HUES48 (cell line): Measurements from ENCODE around the gene RPAP2.
"Not testable (repeated sequence)": the region's sequence is repeated elsewhere in the genome, so short reads cannot be mapped to it uniquely, and the experiment has no call there.

Experiments used
- H3K27ac ChIP-seq: one replicate; pipeline ENCODE4 v1.7.0; 2013; ENCODE audit warnings: low read depth, low read length, inconsistent platforms
- H3K27me3 ChIP-seq: 2 replicates; pipeline ENCODE4 v1.6.1; 2013; ENCODE audit warnings: mild to moderate bottlenecking, low read length; ENCODE audit not compliant: control insufficient read depth, insufficient read depth
- H3K36me3 ChIP-seq: 2 replicates; pipeline ENCODE4 v1.6.1; 2013; ENCODE audit warnings: low read length; ENCODE audit not compliant: control insufficient read depth, insufficient read depth
- H3K4me1 ChIP-seq: 2 replicates; pipeline ENCODE4 v1.6.1; 2013; ENCODE audit warnings: mild to moderate bottlenecking, low read length; ENCODE audit not compliant: control insufficient read depth, insufficient read depth
- H3K4me3 ChIP-seq: 2 replicates; pipeline ENCODE4 v1.5.1; 2013; ENCODE audit warnings: mild to moderate bottlenecking, low read depth, low read length
- H3K9ac ChIP-seq: 2 replicates; pipeline ENCODE4 v1.6.1; 2013; ENCODE audit warnings: mild to moderate bottlenecking, low read depth, low read length, moderate library complexity
- H3K9me3 ChIP-seq: 2 replicates; pipeline ENCODE4 v1.6.1; 2013; ENCODE audit warnings: low read length; ENCODE audit not compliant: control insufficient read depth, insufficient read depth

RPAP2 gene

DNA sequence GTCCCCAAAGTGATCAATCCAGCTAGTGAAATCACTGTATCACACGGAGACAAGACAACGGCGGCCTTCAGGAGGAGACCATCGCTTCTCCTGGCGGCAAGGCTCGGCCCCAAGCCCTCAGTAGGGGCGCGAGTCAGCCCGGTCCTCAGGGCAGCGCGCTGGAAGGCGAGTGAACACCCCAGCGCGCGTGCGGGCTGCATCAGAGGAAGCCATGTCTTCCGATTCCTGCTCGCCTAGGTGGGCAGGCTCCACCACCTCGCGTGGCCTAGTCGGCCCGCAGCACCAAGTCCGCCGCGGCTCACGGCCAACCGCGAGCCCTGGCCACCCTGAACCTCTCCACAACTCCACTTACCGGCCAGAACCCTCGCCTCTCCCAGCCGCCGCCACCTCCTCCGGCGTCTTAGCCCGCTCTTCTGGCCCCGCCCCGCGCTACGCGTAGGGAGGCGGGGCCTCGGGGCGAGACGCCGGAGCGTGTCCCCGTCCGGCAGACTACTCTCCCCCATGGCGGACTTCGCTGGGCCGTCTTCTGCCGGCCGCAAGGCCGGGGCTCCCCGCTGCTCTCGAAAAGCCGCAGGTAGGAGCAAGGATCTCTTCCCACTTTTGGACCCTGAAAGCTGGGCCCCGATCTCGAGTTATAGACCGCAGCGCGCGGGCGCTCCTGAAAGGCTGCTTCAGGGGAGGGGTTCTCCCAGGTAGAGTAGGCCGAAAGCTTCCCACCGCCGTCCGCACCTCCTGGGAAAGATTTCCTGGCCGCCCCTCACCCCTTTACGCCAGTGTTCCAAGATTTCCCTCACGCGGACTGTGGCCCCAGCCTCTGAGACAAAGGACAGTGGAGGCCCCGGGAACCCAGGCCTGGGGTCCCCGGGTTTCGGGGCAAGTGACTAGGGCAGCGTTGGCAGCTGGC lies at the start of gene RPAP2, which contains the start of gene GLMN:
RPAP2 (plus strand) TSS at position 487 of the 904 bp plus-strand sequence; CDS start at position 502, 15 bp downstream.
GLMN (minus strand) TSS at position 415 of the 904 bp plus-strand sequence. CDS start 988 bp downstream, outside the sequence.
- H3K4me3 ChIP-seq, result peak within 1 kb of the TSS; percentile 98
- H3K9ac ChIP-seq, result peak within 1 kb of the TSS; percentile 97
- H3K4me1 ChIP-seq, result 0 out of 2 replicates have a peak, but pooled peaks cover 4% of the 10 kb centered on the region
- H3K9me3 ChIP-seq, result no peaks in the 10 kb centered on the region
- H3K27ac ChIP-seq, result peak within 1 kb of the TSS; percentile 95
- no peaks in the 10 kb centered on the region for H3K27me3 ChIP-seq
- H3K36me3 ChIP-seq, result peaks cover 48% of the 10 kb centered on the region

DNA sequence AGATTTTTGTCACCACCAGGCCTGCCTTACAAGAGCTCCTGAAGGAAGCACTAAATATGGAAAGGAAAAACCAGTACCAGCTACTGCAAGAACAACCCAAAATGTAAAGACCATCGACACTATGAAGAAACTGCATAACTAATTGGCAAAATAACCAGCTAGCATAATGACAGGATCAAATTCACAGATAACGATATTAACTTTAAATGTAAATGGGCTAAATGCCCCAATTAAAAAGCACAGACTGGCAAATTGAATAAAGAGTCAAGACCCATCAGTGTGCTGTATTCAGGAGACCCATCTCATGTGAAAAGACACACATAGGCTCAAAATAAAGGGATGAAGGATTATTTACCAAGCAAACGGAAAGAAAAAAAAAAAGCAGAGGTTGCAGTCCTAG lies 44.1 kb upstream of the RPAP2 start:
- H3K9me3 ChIP-seq, H3K27ac ChIP-seq, H3K4me3 ChIP-seq, H3K9ac ChIP-seq, H3K4me1 ChIP-seq, H3K27me3 ChIP-seq: not testable (repeated sequence)
- H3K36me3 ChIP-seq, result peaks cover 30% of the 10 kb centered on the region

DNA sequence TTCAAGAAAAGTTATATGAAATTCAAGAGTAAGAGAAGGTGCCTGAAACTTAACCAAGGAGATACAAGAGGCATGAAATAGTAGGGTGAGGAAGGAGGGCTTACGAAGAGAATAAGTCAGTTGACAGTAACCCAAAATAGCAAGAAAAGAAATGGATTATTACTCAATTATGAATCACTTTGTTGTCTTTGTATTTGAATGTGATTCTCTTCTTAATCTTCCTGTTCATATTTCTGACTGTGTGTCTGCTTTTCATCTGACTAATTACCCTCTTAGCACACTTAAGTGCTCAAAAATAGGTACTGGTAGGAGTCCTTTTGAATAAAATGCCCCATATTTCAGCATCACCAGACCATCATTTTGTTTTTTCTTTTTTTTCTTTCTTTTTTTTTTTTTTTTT lies 39.5 kb upstream of the RPAP2 start:
- H3K36me3 ChIP-seq, result peaks cover 55% of the 10 kb centered on the region
- H3K27me3 ChIP-seq, result no peaks in the 10 kb centered on the region
- no peak overlapping the region for H3K4me3 ChIP-seq

DNA sequence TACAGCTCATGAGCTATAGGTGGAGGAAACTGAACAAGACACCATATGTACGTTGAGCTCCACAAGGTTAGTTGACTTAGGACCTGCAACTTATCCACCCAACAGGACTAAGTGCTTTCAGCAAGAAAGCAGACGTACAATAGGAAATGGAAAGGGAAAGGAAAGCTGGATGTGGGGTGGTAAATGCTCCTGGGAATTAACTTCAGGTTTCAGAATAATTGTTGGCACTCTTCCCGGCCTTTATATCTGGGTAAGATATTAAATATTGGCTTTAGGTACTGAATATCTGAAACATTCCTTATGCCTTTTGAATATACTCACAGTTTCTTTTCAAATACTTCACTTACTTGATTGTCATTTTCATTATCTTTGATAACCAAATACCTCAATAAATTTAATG lies 36.3 kb upstream of the RPAP2 start:
- Histone ChIP-seq H3K27ac (no peak overlapping the region), H3K27me3 (no peaks in the 10 kb centered on the region), H3K4me1 (no peaks in the 10 kb centered on the region), H3K36me3 (peaks cover 78% of the 10 kb centered on the region), H3K4me3 (no peak overlapping the region), H3K9me3 (no peaks in the 10 kb centered on the region), H3K9ac (no peak overlapping the region)

More for the DNA sequence above, 39.5 kb upstream of the RPAP2 start:
- Histone ChIP-seq H3K9me3 (no peaks in the 10 kb centered on the region), H3K9ac (no peak overlapping the region), H3K4me1 (no peaks in the 10 kb centered on the region), H3K27ac (no peak overlapping the region)

DNA sequence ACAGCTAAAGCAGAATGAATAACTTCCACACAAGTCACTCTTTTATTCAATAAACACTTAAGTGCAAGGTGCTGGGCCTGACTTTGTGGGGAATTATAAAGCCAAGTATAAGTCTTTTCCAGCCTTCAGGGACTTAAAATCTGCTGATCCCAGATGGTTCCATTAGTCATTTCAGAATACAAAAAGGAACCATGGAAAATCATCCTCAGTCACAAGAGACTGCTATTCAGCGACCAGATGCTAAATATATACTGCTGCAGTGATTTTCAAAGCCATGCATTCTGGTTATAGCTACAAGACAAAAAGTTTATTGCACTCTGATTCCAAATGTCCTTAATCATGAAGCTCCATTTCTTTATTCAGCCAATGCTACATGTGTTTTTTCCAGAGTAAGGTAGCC lies 25.8 kb upstream of the RPAP2 start:
- peaks cover 76% of the 10 kb centered on the region for H3K36me3 ChIP-seq
- H3K9ac ChIP-seq, result no peak overlapping the region
- H3K4me3 ChIP-seq, result no peak overlapping the region
- H3K4me1 ChIP-seq, result no peaks in the 10 kb centered on the region
- H3K9me3 ChIP-seq, result no peaks in the 10 kb centered on the region
- no peak overlapping the region for H3K27ac ChIP-seq
- no peaks in the 10 kb centered on the region for H3K27me3 ChIP-seq

DNA sequence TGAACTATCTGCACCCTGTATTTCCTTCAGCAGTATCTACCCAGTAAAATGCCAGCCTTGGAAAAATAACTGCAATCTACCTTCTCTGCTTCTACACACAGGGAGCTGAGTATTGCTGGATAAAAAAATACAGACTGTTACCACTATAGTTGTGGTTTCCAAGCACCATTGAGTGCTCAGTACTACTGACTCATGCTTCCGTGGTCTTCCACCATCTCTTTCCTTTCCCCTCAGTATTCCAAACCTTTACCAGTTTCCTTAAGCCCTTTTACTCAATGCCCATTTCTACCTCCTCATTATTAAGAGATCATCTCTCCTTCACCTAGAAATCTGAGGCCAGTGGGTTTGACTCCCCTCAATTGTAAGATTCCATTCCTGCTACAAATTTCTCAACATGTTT lies 23.9 kb upstream of the RPAP2 start:
- H3K27ac ChIP-seq, result no peak overlapping the region
- H3K4me1 ChIP-seq, result no peaks in the 10 kb centered on the region

DNA sequence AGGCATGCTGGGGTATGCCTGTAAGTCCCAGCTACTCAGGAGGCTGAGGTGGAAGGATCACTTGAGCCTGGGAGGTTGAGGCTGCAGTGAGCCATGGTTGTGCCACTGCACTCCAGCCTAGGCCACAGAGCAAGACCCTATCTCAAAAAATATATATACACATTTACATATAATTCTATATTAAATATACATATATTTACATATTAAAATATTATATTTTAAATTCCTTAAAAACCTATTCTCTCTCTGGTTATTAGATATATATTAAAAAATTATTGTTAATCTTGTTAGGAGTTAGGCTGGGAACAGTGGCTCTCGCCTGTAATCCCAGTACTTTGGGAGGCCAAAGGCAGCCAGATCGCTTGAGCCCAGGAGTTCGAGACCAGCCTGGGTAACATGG lies 22.8 kb upstream of the RPAP2 start:
- H3K9me3 ChIP-seq, result no peaks in the 10 kb centered on the region
- no peaks in the 10 kb centered on the region for H3K4me1 ChIP-seq
- no peak overlapping the region for H3K4me3 ChIP-seq
- H3K27ac ChIP-seq, result no peak overlapping the region
- H3K9ac ChIP-seq, result no peak overlapping the region
- no peaks in the 10 kb centered on the region for H3K27me3 ChIP-seq
- H3K36me3 ChIP-seq, result peaks cover 60% of the 10 kb centered on the region

More for the DNA sequence above, 23.9 kb upstream of the RPAP2 start:
- Histone ChIP-seq H3K27me3 (no peaks in the 10 kb centered on the region), H3K9me3 (no peaks in the 10 kb centered on the region), H3K9ac (no peak overlapping the region), H3K36me3 (peaks cover 70% of the 10 kb centered on the region), H3K4me3 (no peak overlapping the region)

DNA sequence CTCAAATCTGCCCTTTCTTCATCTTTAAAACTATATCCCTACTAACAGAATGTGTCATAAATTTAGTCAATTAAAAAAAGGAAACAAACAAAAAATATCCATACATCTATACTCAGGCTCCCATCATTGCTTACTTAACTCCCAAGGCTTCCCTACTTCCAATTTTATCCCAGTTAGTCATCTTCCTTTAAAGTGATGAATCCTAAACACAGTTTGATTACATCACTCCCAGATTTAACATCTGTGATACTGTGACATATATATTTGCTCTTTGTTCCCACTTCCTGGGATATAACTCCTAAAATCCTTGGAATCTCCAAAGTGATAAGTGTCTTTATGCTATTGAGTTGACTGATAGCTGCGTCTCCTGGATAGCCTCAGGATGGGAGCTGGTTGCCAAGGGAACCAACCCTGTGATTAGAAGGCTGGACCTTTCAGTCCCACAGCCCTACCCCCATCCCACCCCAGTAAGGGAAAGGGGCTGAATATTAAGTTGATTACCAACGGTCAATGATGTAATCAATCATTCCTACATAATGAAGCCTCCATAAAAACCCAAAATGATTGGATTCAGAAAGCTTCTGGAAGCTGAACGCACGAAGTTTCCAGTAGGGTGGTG lies 21.6 kb upstream of the RPAP2 start:
- no peaks in the 10 kb centered on the region for H3K27me3 ChIP-seq
- H3K4me3 ChIP-seq, result no peak overlapping the region
- no peak overlapping the region for H3K27ac ChIP-seq
- peaks cover 49% of the 10 kb centered on the region for H3K36me3 ChIP-seq
- H3K9ac ChIP-seq, result no peak overlapping the region
- no peaks in the 10 kb centered on the region for H3K4me1 ChIP-seq
- no peaks in the 10 kb centered on the region for H3K9me3 ChIP-seq

DNA sequence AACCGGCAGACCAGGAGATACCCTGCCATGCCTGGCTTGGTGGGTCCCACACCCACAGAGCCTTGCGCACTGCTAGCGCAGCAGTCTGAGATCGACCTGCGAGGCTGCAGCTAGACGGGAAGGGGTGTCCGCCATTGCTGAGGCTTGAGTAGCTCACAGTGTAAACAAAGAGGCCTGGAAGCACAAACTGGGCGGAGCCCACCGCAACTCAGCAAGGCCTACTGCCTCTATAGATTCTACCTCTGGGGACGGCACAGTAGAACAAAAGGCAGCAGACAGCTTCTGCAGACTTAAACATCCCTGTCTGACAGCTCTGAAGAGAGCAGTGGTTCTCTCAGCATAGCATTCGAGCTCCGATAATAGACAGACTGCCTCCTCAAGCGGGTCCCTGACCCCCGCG lies 19.1 kb upstream of the RPAP2 start:
- not testable (repeated sequence) for H3K4me1 ChIP-seq, H3K9me3 ChIP-seq, H3K9ac ChIP-seq, H3K4me3 ChIP-seq, H3K27ac ChIP-seq, H3K27me3 ChIP-seq
- H3K36me3 ChIP-seq, result peaks cover 26% of the 10 kb centered on the region

DNA sequence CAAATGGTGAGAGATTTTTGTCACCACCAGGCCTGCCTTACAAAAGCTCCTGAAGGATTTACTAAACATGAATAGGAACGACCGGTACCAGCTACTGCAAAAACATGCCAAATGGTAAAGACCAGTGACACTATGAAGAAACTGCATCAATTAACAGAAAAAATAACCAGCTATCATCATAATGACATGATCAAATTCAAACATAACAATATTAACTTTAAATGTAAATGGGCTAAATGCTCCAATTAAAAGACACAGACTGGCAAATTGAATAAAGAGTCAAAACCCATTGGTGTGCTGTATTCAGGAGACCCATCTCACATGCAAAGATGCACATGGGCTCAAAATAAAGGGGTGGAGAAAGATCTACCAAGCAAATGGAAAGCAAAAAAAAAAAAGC lies 17.4 kb upstream of the RPAP2 start:
- not testable (repeated sequence) for H3K9ac ChIP-seq, H3K9me3 ChIP-seq, H3K4me3 ChIP-seq, H3K27me3 ChIP-seq, H3K4me1 ChIP-seq, H3K27ac ChIP-seq
- H3K36me3 ChIP-seq, result peaks cover 32% of the 10 kb centered on the region

DNA sequence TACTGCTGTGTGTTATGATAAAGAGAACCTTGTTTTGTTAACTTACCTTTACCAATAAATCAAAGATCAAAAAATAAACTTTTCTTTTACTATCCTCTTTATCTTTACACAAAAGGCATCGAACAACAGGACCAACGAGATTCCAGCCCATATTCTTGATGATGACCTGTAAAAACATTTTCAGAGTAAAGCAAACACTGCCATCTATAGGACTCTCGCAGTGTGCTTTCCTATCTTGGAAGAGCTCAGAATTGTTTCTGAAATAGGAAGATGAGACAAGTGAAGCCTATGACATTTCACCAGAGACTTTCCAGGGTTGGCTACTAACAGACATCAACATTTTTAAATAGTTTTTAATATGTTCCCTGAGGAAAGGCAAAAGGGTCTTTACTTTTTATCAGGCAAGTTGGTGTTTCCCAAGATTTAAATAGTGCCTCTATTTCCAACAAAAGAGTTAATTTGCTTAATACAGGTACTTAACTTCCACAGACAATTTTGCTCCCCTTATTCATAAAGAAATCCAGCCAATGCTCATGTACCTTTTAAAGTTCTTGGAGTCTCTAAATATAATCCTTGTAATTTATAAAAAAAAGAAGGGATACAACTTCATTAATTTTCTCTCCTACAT lies 7.4 kb upstream of the RPAP2 start:
- no peaks in the 10 kb centered on the region for H3K4me1 ChIP-seq
- H3K27ac ChIP-seq, result no peak overlapping the region
- no peaks in the 10 kb centered on the region for H3K9me3 ChIP-seq
- H3K9ac ChIP-seq, result no peak overlapping the region
- no peaks in the 10 kb centered on the region for H3K27me3 ChIP-seq
- H3K4me3 ChIP-seq, result no peak overlapping the region
- peaks cover 76% of the 10 kb centered on the region for H3K36me3 ChIP-seq
